Mesangial cell (primary cell): Measurements from ENCODE around the gene DOK6. TPM values are rescaled to one million over a fixed set of nuclear protein-coding genes. Genes with fewer than 3 reads are reported as not detected.

Source experiments
- total RNA-seq: library from RNA; depleted of rRNA; stranded (reverse); fragments of >200 nt; gene quantifications from 2 replicates; pipeline ENCODE4 v1.2.3, GENCODE V29; 2015

DOK6 gene
- 0.16 and 5.2 TPM in 2 replicates for total RNA-seq

GRCh38 chr18:69400253-69400975 is at the start of gene DOK6:
DOK6 (plus strand) TSS chr18:69400888.

